ENCODE results near the gene GIGYF2.
A peak's percentile ranks its signal among the peaks of the same experiment; 100 is the strongest.
"Not testable (repeated sequence)": the region's sequence is repeated elsewhere in the genome, so short reads cannot be mapped to it uniquely, and the experiment has no call there.

Gene GIGYF2, protein sequence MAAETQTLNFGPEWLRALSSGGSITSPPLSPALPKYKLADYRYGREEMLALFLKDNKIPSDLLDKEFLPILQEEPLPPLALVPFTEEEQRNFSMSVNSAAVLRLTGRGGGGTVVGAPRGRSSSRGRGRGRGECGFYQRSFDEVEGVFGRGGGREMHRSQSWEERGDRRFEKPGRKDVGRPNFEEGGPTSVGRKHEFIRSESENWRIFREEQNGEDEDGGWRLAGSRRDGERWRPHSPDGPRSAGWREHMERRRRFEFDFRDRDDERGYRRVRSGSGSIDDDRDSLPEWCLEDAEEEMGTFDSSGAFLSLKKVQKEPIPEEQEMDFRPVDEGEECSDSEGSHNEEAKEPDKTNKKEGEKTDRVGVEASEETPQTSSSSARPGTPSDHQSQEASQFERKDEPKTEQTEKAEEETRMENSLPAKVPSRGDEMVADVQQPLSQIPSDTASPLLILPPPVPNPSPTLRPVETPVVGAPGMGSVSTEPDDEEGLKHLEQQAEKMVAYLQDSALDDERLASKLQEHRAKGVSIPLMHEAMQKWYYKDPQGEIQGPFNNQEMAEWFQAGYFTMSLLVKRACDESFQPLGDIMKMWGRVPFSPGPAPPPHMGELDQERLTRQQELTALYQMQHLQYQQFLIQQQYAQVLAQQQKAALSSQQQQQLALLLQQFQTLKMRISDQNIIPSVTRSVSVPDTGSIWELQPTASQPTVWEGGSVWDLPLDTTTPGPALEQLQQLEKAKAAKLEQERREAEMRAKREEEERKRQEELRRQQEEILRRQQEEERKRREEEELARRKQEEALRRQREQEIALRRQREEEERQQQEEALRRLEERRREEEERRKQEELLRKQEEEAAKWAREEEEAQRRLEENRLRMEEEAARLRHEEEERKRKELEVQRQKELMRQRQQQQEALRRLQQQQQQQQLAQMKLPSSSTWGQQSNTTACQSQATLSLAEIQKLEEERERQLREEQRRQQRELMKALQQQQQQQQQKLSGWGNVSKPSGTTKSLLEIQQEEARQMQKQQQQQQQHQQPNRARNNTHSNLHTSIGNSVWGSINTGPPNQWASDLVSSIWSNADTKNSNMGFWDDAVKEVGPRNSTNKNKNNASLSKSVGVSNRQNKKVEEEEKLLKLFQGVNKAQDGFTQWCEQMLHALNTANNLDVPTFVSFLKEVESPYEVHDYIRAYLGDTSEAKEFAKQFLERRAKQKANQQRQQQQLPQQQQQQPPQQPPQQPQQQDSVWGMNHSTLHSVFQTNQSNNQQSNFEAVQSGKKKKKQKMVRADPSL (N-terminal part only)

DNA sequence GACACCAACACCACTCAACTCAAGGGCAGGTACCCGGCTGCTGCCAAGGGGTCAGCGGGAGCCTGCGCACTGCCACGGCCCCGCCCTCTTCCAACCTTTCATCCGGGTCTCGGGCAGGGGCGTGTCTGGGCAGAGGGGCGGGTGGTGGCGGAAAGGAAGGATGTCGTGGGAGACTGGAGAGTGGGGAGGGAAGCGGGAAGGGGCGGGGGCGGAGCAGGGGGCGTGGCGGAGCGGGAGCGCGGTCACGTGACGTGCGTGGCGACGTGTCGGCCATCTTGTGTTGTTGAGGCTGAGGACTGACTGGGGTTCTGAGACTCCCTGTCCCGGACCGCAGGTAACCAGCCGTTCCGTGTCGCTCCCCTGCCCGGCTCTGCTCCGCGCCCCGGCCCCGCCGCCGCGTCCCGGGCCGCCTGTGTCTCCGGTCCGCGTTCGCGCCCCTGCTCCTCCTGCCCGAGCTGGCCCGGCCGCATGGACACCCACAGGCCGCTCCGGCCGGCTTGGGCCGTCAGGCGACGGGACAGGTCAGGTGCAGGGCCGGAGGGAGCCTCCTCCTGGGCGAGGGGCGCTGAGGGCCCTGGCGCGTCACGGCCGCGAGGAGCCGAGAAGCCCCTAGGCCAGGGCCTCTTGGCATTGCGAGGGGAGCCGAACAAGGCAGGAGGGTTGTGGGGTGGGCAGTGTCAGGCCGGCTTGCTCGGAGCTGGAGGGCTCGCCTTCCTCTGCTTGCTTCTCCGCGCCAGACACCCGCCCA, at the start of gene GIGYF2:
Gene GIGYF2, plus strand, starts transcription at position 273 of the 748 bp plus-strand sequence. CDS start 37,867 bp downstream, outside the sequence.
- peak; percentile 93 for DNase-seq (ENCODE audit: low spot score)

- no peak for DNase-seq (ENCODE audit: low spot score)
Measured at GRCh38 chr2:232649033-232649432, 48.1 kb upstream of the GIGYF2 start.

DNA sequence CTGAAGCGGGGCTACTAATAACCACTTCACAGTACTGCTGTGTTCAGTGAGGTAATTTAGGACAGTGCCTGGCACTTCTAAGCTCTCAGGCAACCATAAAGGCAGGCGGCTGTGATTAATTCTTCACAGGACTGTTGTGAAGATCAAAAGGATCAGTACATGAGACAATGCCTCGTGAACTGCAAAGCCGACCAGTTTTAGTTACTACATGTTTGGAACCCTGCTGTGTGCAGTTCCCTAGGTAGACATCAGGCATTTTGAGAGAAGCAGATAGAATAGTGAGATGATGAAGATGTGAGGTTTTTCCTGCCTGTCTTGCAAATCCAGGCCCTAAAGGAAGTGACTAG, 44.7 kb upstream of the GIGYF2 start:
- DNase-seq (ENCODE audit: low spot score), result no peak

DNA sequence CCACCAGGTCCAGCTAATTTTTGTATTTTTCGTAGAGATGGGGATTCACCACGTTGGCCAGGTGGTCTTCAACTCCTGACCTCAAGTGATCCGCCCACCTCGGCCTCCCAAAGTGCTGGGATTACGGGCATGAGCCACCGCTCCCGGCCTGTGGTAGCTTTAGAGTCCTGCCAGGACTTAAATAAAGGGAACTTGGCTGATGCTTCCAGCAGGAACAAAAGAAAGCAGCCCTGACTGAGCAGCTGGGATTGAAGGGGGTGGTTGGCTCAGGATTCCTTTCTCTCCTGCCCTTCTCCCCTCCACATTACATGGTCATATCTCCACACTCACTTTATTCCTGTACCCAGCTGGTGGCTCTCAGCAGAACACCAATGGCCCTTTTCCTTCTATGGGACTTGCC, 43.7 kb upstream of the GIGYF2 start:
- no peak for DNase-seq (ENCODE audit: low spot score)

DNA sequence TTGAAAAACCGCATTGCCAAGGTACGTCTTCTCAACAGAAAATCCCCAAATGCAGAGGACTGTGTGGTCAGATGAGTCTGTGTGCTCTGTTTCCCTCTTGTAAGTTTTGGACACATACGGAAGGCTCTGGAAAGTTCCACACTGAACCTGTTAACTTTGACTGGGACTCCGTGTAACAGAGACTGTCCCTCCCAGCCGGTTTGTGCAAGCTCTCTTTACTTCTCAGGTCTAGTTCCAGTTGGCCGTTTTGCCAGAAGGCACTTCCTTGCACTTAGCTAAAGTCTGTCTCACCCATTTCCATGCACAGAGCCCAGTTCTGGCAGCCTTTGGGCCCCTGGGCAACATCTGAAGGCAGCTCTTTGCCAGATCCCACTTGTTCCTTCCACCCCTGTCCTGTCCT, 41.7 kb upstream of the GIGYF2 start:
- no peak for DNase-seq (ENCODE audit: low spot score)

- DNase-seq (ENCODE audit: low spot score), result no peak
Measured at GRCh38 chr2:232658217-232658785, 38.8 kb upstream of the GIGYF2 start.

DNA sequence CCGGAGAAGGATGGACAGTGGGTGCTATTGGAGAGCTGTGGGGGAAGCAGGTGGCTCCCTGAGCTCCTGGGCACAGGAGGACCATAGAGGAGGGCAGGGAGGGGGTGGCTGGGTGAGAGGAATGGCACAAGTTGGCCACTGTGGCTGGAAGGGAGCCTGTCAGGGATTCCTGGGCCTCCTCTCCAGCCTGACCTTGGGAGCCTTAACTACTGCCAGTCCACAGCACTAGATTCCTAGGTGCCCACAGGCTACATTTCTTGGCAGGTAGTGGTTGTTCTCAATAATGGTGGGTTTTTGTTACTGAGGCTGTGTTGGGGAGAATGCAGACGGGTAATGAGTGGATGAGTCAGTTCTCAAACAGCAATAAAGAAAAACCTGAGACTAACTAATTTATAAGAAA, 37.8 kb upstream of the GIGYF2 start:
- no peak for DNase-seq (ENCODE audit: low spot score)

DNA sequence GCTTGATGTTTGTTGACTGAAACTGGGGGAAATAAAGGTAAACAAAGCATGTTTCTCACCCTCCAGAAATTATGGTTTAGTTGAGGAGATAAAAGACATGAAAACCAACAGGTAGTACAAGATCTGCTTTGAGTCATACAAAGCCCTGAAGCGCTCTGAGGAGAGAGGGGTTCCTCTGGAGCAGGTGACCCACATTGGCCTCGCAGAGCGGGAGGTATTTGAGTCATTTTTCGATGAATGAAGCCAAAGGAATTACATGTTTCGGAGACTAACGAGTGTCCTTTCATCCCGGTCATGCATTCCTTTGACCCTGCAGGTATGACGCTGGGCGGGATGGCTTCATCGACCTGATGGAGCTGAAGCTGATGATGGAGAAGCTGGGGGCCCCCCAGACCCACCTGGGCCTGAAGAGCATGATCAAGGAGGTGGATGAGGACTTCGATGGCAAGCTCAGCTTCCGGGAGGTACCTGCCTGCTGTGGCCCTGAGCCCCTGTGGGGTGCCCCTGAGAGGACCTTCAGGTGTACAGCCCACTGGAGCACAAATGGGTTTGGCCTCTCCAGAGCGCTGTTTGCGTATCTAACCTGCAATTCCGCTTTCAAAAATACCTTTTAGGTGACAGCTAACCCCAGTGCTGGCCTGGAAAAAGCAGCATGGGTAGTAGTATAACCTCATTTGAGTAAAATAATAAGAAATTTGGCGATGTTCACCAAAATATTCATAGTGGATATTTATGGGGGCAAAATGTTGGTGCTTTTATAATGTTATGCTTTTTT, 34.5 kb upstream of the GIGYF2 start:
- no peak for DNase-seq (ENCODE audit: low spot score)

DNA sequence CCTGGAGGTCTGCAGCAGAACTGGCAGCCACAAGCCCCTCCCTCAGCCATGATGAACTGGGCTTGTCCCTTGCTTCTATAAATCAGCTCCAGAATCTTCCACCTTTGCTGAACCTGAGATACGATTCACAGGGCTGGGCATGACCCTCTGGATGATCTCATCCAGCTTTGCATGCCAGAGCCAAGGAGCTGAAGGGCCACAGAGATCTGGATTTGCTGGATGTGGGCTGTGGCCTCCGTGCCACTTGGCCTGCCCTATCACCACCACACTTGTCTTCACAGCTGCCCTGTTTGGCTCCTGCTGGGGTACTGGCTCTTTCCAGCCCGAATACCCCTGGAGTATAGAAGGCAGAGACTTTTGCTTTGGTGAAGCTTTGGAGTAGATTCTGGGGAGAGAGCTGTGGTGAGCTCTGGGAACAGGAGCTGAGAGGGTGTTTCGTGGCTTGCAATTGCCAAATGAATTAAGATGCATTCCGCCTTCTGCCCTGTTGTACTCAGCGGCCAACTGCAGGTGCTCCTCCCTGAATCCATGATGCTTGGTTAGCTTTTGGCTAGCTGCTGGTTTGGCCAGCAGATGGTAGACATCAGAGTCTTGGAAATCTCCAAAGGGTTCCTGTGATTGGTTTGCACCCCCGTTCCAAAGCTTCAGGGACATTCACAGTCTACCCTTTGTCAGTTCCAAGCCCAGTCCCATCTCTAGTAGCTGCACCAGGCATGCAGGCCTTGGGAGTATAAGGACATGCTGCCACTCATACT, 30.9 kb upstream of the GIGYF2 start:
- DNase-seq (ENCODE audit: low spot score), result no peak

DNA sequence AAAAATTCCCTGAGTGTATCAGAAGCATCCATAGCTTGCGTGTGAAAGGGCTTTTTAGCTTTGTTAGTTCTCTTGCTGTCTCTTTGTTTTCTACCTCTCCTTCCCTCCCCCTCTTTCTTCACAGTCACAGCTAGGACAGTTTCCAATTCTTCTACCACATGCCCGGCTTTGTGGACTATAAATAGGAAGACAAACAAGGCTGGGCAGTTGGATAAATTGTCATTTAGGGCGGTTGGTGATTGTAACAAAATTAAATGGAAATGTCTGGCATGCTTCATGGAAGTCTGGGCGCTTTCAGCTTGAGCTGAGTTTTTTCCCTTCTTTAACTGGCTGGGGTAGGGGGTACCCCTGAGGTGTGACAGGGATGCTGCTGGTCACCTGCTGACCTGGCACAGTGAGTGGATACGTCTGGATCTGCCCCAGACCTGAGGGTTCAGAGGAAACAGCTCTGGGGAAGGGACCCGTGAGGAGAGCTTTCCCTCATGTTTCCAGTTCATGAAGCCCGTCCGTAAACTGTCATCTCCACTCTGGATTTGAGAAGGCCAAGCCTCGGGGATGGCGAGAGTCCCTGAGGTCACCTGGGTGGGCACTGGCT, 29.0 kb upstream of the GIGYF2 start:
- DNase-seq (ENCODE audit: low spot score), result no peak

GRCh38 chr2:232668805-232669444, 28.2 kb upstream of the GIGYF2 start:
- DNase-seq (ENCODE audit: low spot score), result peak; percentile 49

- DNase-seq (ENCODE audit: low spot score), result no peak
Measured at GRCh38 chr2:232672588-232672987, 24.5 kb upstream of the GIGYF2 start.

DNA sequence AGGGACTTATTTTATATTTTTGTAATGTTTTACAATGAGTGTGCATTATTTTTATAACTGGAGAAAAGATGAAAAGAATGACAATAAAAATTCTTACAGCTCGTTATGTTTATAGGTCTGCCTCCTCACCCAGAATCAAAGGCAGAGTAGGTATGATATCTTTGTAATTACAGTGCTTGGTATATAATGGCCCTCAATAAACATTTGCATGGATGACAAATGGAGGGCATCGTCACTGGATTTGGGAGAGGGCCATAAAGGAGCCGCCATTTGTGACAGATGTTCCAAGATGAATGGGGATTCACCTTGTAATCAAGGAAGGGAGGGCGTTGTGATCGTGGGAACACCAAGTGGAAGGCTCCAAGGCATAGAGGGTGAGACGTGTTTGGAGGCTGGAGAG, 22.6 kb upstream of the GIGYF2 start:
- DNase-seq (ENCODE audit: low spot score), result no peak

DNA sequence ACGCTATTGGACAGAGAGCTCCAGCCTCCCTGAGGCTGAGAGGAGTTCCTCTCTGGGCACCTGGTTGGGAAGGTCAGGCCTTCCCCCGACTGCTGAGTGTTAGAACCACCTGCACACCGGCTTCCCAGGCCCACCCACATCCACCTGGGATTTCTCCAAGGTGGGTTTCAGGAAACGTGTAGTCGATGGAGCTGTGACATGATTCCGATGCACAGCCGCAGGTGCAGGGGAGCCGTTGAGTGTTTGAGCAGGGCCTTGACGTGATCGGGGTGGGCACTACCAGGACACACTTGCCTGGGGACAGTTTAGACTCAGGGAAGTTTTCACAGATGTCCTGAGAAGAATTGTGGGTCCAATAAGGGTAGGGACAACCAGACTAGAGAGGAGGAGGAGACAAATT, 21.8 kb upstream of the GIGYF2 start:
- DNase-seq (ENCODE audit: low spot score), result no peak

- no peak for DNase-seq (ENCODE audit: low spot score)
Measured at GRCh38 chr2:232680006-232680405, 17.1 kb upstream of the GIGYF2 start.

DNA sequence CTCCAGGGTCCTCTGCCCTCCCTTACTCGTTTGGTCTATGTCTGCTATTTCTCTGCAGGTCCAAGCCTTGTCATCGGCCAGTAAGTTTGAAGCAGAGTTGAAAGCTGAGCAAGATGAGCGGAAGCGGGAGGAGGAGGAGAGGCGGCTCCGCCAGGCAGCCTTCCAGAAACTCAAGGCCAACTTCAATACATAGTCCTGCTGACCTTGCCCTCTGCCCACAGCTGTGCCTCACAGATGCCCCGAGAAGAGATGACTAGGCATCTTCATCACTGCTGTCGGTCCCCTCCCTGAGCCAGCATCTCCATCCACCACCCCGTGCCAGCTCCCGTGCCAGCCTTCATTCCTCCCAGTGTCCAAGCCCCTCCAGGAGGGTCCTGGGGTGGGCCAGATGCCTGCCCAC, 15.6 kb upstream of the GIGYF2 start:
- no peak for DNase-seq (ENCODE audit: low spot score)

- no peak for DNase-seq (ENCODE audit: low spot score)
Measured at GRCh38 chr2:232683368-232683767, 13.8 kb upstream of the GIGYF2 start.

DNA sequence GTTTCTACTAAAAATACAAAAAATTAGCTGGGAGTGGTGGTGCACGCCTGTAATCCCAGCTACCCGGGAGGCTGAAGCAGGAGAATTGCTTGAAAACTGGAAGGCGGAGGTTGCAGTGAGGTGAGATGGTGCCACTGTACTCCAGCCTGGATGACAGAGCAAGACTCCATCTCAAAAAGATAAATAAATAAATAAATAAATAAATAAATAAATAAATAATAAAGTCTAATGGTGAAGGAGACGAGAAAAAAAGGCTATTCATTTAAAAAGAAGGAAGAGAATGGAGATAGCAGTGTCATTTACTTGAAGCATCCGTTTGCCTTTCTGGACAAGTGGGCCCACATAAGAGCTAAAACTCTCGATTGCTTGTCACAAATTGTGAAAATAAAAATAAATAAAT, 11.7 kb upstream of the GIGYF2 start:
- not testable (repeated sequence) for DNase-seq (ENCODE audit: low spot score)
